Cardiac muscle cell (in vitro differentiated cells and primary cell): ENCODE results near the gene MARCHF3. TPM values are rescaled to one million over a fixed set of nuclear protein-coding genes. Genes with fewer than 3 reads are reported as not detected.

Experiments used
- DNase-seq, 2 donors: peaks; one replicate each; pipeline versions ENCODE4 v3.0.0 to v3.0.0-alpha.2; 2010 to 2017; ENCODE audit warnings: low read depth in 1 of 2, low spot score in 1 of 2
- H3K27ac ChIP-seq: fragments of 200-600 bp; sonication (generic); 2 replicates; pipeline ENCODE4 v1.5.1; 2016
- H3K27me3 ChIP-seq: fragments of 200-600 bp; sonication (generic); 2 replicates; pipeline ENCODE4 v1.6.0; 2016; ENCODE audit warnings: control low read depth
- H3K36me3 ChIP-seq: fragments of 200-600 bp; sonication (generic); 2 replicates; pipeline ENCODE4 v1.5.1; 2016; ENCODE audit warnings: control low read depth
- H3K4me1 ChIP-seq: fragments of 200-600 bp; sonication (generic); 2 replicates; pipeline ENCODE4 v1.8.1; 2017; ENCODE audit warnings: low read depth, mild to moderate bottlenecking, mixed run types
- H3K4me3 ChIP-seq: fragments of 200-600 bp; sonication (generic); 2 replicates; pipeline ENCODE4 v1.5.1; 2016; ENCODE audit warnings: mild to moderate bottlenecking
- H3K9me3 ChIP-seq: fragments of 200-600 bp; sonication (generic); 2 replicates; pipeline ENCODE4 v1.5.1; 2017; ENCODE audit warnings: low read depth, mild to moderate bottlenecking, control low read depth
- CTCF ChIP-seq: IDR thresholded peaks from 2 replicates; pipeline ENCODE4 v1.5.1; 2012; ENCODE audit warnings: low read depth, mild to moderate bottlenecking, low read length
- polyA plus RNA-seq: library from polyadenylated mRNA; unstranded; fragments of >200 nt; fragmentation: Nextera tagmentation; extraction: Ambion mirVana; gene quantifications from 2 replicates; pipeline ENCODE4 v1.2.1, GENCODE V29; 2016
- total RNA-seq: library from RNA; depleted of rRNA; stranded (reverse); fragments of >200 nt; gene quantifications from 2 replicates; pipeline ENCODE4 v1.2.3, GENCODE V29; 2016

Gene MARCHF3
- total and polyA plus RNA-seq, 2 experiments from 2014 or later, result 5.2 to 32.3 TPM

- Histone ChIP-seq H3K9me3 (no peaks in the 10 kb centered on the region), H3K36me3 (no peaks in the 10 kb centered on the region), H3K27ac (no peak overlapping the region), H3K27me3 (no peaks in the 10 kb centered on the region), H3K4me1 (peaks cover 25% of the 10 kb centered on the region), H3K4me3 (no peak overlapping the region)
- TF ChIP-seq CTCF, result no peak
- no peak for DNase-seq
Measured at GRCh38 chr5:126995689-126996088, 34.7 kb downstream of the MARCHF3 start.

GRCh38 chr5:126995039-126995438 is 35.3 kb downstream of the MARCHF3 start:
- Histone ChIP-seq H3K27ac (no peak overlapping the region), H3K4me3 (no peak overlapping the region), H3K4me1 (peaks cover 25% of the 10 kb centered on the region), H3K9me3 (no peaks in the 10 kb centered on the region), H3K36me3 (no peaks in the 10 kb centered on the region), H3K27me3 (no peaks in the 10 kb centered on the region)
- no peak for TF ChIP-seq CTCF
- DNase-seq, result no peak

- no peak overlapping the region for H3K27ac ChIP-seq
- no peak for DNase-seq
- no peaks in the 10 kb centered on the region for H3K9me3 ChIP-seq
- no peaks in the 10 kb centered on the region for H3K27me3 ChIP-seq
- no peak overlapping the region for H3K4me3 ChIP-seq
- no peak for TF ChIP-seq CTCF
- H3K36me3 ChIP-seq, result no peaks in the 10 kb centered on the region
- peaks cover 25% of the 10 kb centered on the region for H3K4me1 ChIP-seq
Measured at GRCh38 chr5:126994485-126994884, 35.9 kb downstream of the MARCHF3 start.

GRCh38 chr5:126988021-126988569 is 42.3 kb downstream of the MARCHF3 start:
- Histone ChIP-seq H3K27me3 (no peaks in the 10 kb centered on the region), H3K4me1 (peaks cover 22% of the 10 kb centered on the region), H3K27ac (no peak overlapping the region), H3K36me3 (no peaks in the 10 kb centered on the region), H3K9me3 (no peaks in the 10 kb centered on the region), H3K4me3 (no peak overlapping the region)
- no peak for DNase-seq
- TF ChIP-seq CTCF, result no peak

- TF ChIP-seq CTCF, result no peak
- no peak for DNase-seq
- no peaks in the 10 kb centered on the region for H3K9me3 ChIP-seq
- H3K27ac ChIP-seq, result no peak overlapping the region
- H3K4me1 ChIP-seq, result peaks cover 29% of the 10 kb centered on the region
- no peak overlapping the region for H3K4me3 ChIP-seq
- no peaks in the 10 kb centered on the region for H3K27me3 ChIP-seq
- no peaks in the 10 kb centered on the region for H3K36me3 ChIP-seq
Measured at GRCh38 chr5:126987271-126987899, 43.0 kb downstream of the MARCHF3 start.
